Naive thymus-derived CD8-positive, alpha-beta T cell (primary cell): ENCODE measurements around the gene FGF22. TPM values are rescaled to one million over a fixed set of nuclear protein-coding genes. Genes with fewer than 3 reads are reported as not detected.
"Not testable (repeated sequence)": the region's sequence is repeated elsewhere in the genome, so short reads cannot be mapped to it uniquely, and the experiment has no call there.

Experiments used
- ATAC-seq, 2 donors: fragments of 150-1000 bp; cut with Tn5 transposase in 1 of 2; sonication (Bioruptor Pico), chemical (Tn5 transposase) in 1 of 2; 1 replicate in 1 of 2; 2 replicates in 1 of 2; pipeline ENCODE4 v1.10.0; 2021; ENCODE audit warnings: mild to moderate bottlenecking in 2 of 2, moderate library complexity in 2 of 2
- POLR2A ChIA-PET: fragments of 350-600 bp; sonication (Branson Sonifier 250); formaldehyde crosslinking; loops from one replicate; lab custom pipeline; 2021; ENCODE audit warnings: antibody characterized with exemption; lab: Charles Lee
- DNase-seq, 10 donors: peaks; one replicate each; pipeline versions ENCODE4 v3.0.0 to v3.0.0-alpha.2; 2020 to 2022
- H3K27ac Mint-ChIP-seq, 10 donors: one replicate each; pipeline ENCODE4 v1.8.0; 2020 to 2022; ENCODE audit warnings: mild to moderate bottlenecking in 10 of 10, mixed read lengths in 10 of 10, moderate library complexity in 4 of 10, inconsistent platforms in 1 of 10
- H3K27me3 Mint-ChIP-seq, 5 donors: one replicate each; pipeline ENCODE4 v1.8.0; 2021 to 2022; ENCODE audit warnings: mixed read lengths in 5 of 5
- H3K36me3 Mint-ChIP-seq, 3 donors: one replicate each; pipeline ENCODE4 v1.8.0; 2020 to 2022; ENCODE audit warnings: mixed read lengths in 3 of 3, mild to moderate bottlenecking in 2 of 3, inconsistent platforms in 1 of 3
- H3K4me1 Mint-ChIP-seq, 4 donors: one replicate each; pipeline ENCODE4 v1.8.0; 2021 to 2022; ENCODE audit warnings: mixed read lengths in 4 of 4
- H3K4me3 Mint-ChIP-seq, 10 donors: one replicate each; pipeline ENCODE4 v1.8.0; 2020 to 2022; ENCODE audit warnings: mild to moderate bottlenecking in 10 of 10, mixed read lengths in 10 of 10, moderate library complexity in 6 of 10, inconsistent platforms in 1 of 10
- H3K9me3 Mint-ChIP-seq, 9 donors: one replicate each; pipeline ENCODE4 v1.8.0; 2020 to 2022; ENCODE audit warnings: mixed read lengths in 9 of 9, mild to moderate bottlenecking in 3 of 9, inconsistent platforms in 1 of 9, moderate library complexity in 1 of 9
- polyA plus RNA-seq, 3 donors: library from polyadenylated mRNA; unstranded; fragments of 300-500 nt; fragmentation: Illumina TruSeq; gene quantifications; one replicate each; pipeline ENCODE4 v1.2.3, GENCODE V29; 2021
- total RNA-seq, 8 experiments: library from RNA in 2 of 8; stranded (reverse) in 2 of 8; gene quantifications; one replicate each; pipeline ENCODE4 v1.2.3 and lab custom pipeline; 2021 to 2026

The FGF22 gene
- total and polyA plus RNA-seq, 5 experiments from 2014 or later = 2.4 to 2.6 TPM; not detected in 3

DNA sequence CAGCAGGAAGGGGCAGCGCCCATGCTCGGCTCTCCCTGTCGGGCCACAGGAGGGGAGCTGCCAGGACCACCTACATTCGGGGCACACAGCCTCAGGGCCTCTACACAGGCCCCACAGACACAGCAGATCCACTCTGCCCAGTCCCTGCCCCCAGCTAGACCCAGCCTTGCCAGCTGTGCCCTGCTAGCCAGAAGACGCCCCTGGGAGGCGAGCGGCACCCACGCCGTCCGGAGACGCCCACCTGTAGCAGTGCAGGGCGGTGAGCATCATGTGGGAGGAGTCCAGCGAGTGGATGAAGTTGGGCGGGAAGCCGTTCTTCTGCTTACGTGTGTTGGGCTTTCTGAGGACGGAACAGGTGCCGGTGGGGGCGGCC, 21.4 kb upstream of the FGF22 start:
- Mint-ChIP-seq H3K36me3 (peaks cover 0 to 27% (median 7%) of the 10 kb centered on the region in 3 donors), H3K27ac (no peak overlapping the region)

DNA sequence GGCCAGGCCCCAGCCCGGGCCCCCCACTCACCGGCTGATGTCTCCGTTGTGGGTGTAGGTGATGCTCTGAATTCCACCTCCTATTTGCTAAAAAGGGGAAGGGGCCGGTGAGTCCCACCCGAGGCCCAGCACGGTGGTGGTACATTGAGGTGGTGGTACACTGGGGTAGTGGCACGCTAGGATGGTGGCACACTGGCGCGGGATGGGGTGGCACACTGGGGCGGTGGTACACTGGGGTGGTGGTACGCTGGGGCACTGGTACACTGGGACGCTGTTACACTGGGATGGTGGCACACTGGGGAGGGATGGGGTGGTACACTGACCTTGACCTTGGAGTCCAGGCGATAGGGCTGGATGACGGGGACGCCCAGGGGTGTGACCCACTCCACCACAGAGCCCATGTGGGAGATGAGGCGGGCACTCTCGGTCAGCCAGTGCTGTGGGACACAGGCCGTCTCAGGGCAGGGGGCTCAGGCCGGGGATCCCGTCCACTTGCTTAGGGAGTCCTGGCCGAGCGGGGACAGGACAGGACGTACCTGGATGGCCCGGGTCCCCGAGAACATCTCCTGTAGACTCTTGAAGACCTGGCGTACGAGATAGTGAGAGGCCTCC, 20.9 kb upstream of the FGF22 start:
- no peak overlapping the region for H3K4me3 Mint-ChIP-seq
- ATAC-seq = no peak
- H3K9me3 Mint-ChIP-seq = no peaks in the 10 kb centered on the region
- H3K27ac Mint-ChIP-seq = no peak overlapping the region
- no peak for DNase-seq
- H3K27me3 Mint-ChIP-seq = peaks cover 0 to 3% (median 0%) of the 10 kb centered on the region in 5 donors
- peaks cover 3 to 8% (median 5%) of the 10 kb centered on the region in 4 donors for H3K4me1 Mint-ChIP-seq
- H3K36me3 Mint-ChIP-seq = peaks cover 0 to 28% (median 7%) of the 10 kb centered on the region in 3 donors
- POLR2A ChIA-PET = no interaction called here

More for the DNA sequence above, 21.4 kb upstream of the FGF22 start:
- H3K9me3 Mint-ChIP-seq = no peaks in the 10 kb centered on the region
- POLR2A ChIA-PET = no interaction called here
- peaks cover 3 to 8% (median 5%) of the 10 kb centered on the region in 4 donors for H3K4me1 Mint-ChIP-seq
- no peak for DNase-seq
- H3K27me3 Mint-ChIP-seq = peaks cover 0 to 3% (median 0%) of the 10 kb centered on the region in 5 donors
- ATAC-seq = no peak
- H3K4me3 Mint-ChIP-seq = no peak overlapping the region

DNA sequence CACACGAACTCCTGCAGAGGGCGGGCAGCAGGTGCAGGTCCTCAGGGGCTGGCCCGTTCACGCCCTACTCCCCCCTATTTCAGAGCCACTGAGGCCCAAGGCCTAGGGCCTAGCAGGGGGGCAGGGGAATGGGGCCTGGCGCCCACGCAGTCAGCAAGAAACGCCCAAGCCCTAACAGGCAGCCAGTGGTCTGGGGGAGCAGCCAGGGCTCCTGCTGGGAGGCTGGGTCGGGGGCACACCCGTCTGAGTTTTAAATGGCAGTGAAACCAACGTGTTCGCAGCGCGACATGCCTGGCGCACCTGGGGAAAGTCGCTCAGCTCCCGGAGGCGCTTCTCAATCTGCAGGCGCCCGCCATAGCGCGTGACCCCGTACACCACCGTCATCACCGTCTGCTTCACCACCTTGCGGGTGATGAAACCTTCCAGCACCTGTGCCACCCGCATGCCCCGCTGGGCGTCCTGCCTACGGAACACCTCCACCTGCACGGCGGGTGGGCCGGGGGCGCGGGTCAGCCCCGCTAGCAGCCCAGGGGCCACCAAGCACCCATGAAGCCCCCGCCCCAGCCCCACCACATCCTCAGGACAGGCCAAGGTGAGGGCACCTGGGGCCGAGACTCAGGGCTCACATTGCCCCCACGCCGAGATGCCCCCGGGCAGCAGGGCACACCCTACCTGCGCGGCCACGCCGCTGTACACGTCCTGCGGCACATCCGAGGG, 20.2 kb upstream of the FGF22 start:
- no peak overlapping the region for H3K27ac Mint-ChIP-seq
- H3K4me3 Mint-ChIP-seq = no peak overlapping the region
- no peak for ATAC-seq
- peaks cover 3 to 4% (median 3%) of the 10 kb centered on the region in 4 donors for H3K4me1 Mint-ChIP-seq
- POLR2A ChIA-PET = no interaction called here
- no peaks in the 10 kb centered on the region for H3K9me3 Mint-ChIP-seq
- H3K36me3 Mint-ChIP-seq = peaks cover 0 to 28% (median 7%) of the 10 kb centered on the region in 3 donors
- peaks cover 0 to 3% (median 0%) of the 10 kb centered on the region in 5 donors for H3K27me3 Mint-ChIP-seq
- no peak for DNase-seq

DNA sequence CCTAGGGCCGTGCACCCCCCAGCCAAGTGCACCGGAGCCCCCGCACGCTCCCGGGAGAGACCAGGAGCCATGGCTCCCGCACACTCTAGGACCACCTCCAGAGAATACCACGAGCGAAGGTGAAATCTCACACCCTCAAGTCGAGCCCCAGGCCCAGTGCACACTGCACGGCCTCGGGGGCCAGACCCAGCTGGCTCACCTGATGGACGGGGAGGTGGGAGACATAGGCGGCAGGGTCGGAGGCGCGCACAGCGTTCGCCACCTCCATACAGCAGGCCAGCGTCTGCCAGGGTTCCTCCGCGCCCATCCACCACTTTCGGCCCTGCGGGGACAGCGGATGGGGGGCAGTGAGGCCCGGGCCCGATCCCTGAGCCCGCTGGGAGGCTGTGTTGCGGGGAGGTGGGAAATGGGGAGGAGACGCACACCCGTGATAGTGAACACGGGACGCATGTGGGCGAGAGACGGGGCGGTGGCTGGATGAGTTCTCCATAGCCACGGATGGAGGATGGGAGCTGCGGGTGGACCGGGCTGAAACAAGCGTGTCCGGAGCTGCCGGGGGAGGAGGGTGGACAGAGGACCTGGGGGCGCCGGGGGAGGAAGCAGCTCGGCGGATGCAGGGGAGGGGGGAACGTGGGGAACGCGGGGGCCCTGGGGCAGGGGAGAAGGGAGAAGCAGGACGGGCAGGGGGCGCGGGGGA, 19.4 kb upstream of the FGF22 start:
- ATAC-seq (no peak), DNase-seq (no peak)
- Mint-ChIP-seq H3K4me1 (peaks cover 0 to 4% (median 3%) of the 10 kb centered on the region in 4 donors), H3K4me3 (no peak overlapping the region), H3K9me3 (no peaks in the 10 kb centered on the region), H3K36me3 (peaks cover 0 to 26% (median 7%) of the 10 kb centered on the region in 3 donors), H3K27ac (no peak overlapping the region), H3K27me3 (peaks cover 0 to 3% (median 0%) of the 10 kb centered on the region in 5 donors)
- POLR2A ChIA-PET = no interaction called here

DNA sequence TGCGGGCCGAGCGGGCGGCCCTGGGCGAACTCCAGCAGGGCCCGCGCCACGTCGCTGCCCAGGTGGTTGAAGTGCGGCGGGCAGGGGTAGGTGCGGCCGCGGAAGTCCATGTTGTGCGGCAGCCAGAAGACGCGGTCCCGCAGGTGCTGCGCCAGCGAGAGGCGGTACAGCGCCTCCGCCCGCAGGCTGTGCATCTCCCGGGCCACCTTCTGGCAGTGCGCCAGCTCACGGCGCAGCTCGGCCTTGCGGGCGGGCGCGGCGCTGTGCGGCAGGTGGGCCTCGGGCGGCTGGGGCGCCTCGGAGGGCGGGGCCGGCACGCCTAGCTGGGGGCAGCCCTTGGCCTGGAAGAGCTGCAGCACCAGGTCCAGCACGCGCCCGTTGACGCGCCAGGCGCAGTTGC, 18.5 kb upstream of the FGF22 start:
- H3K4me3 Mint-ChIP-seq, H3K9me3 Mint-ChIP-seq, H3K4me1 Mint-ChIP-seq, ATAC-seq, DNase-seq, H3K27ac Mint-ChIP-seq, H3K27me3 Mint-ChIP-seq, POLR2A ChIA-PET: not testable (repeated sequence)
- peaks cover 0 to 31% (median 8%) of the 10 kb centered on the region in 3 donors for H3K36me3 Mint-ChIP-seq

DNA sequence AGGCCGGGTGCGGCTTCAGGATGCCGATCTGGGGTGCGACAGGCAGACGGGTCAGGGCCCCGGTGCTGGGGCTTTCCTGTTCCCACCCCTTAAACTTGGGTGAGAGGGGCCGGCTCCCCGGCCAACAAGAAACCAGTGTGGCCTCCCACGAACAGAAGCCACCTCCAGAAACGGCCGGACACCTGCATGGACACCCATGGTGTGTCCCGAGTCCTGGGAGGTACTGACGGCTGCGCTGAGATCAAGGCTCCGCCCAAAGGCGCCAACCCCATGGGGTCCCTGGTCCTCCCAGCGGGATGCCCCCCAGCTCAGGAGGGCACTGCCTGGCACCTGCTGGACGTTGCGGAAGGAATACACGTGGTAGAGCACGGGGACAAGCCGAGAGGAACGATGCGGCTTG, 17.9 kb upstream of the FGF22 start:
- DNase-seq = no peak
- Mint-ChIP-seq H3K4me3 (no peak overlapping the region), H3K9me3 (no peaks in the 10 kb centered on the region), H3K27me3 (no peaks in the 10 kb centered on the region), H3K4me1 (peaks cover 0 to 3% (median 2%) of the 10 kb centered on the region in 4 donors), H3K36me3 (peaks cover 0 to 32% (median 8%) of the 10 kb centered on the region in 3 donors), H3K27ac (no peak overlapping the region)
- POLR2A ChIA-PET = interaction anchor here (1.3 kb wide), 1 partner anchor 38 kb away, joined by 4 read pairs; no protein-coding TSS in a partner anchor
- no peak for ATAC-seq

DNA sequence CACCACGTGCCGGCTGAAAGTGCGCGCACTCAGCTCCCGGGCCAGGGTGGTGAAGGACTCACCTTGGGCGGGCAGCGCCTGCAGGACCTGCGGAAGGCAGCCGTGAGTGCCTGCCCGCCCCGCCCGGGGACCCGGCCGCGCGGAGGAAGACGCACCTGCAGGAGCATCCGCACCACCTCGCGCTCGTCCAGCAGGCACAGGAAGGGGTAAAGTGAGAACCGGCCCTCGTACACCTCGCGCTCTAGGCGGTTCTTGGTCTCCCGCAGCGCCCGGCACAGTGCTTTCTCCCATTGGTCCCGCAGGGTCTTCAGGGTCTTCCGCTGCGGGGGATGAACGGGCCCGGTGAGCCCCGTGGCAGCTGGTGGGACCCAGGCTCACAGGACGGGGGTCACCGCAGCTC, 17.0 kb upstream of the FGF22 start:
- peaks cover 0 to 31% (median 9%) of the 10 kb centered on the region in 3 donors for H3K36me3 Mint-ChIP-seq
- peaks cover 0 to 4% (median 3%) of the 10 kb centered on the region in 4 donors for H3K4me1 Mint-ChIP-seq
- ATAC-seq = no peak
- POLR2A ChIA-PET = interaction anchor here (1.3 kb wide), 1 partner anchor 38 kb away, joined by 4 read pairs; no protein-coding TSS in a partner anchor
- H3K27me3 Mint-ChIP-seq = no peaks in the 10 kb centered on the region
- H3K9me3 Mint-ChIP-seq = no peaks in the 10 kb centered on the region
- DNase-seq = no peak
- no peak overlapping the region for H3K27ac Mint-ChIP-seq
- no peak overlapping the region for H3K4me3 Mint-ChIP-seq

DNA sequence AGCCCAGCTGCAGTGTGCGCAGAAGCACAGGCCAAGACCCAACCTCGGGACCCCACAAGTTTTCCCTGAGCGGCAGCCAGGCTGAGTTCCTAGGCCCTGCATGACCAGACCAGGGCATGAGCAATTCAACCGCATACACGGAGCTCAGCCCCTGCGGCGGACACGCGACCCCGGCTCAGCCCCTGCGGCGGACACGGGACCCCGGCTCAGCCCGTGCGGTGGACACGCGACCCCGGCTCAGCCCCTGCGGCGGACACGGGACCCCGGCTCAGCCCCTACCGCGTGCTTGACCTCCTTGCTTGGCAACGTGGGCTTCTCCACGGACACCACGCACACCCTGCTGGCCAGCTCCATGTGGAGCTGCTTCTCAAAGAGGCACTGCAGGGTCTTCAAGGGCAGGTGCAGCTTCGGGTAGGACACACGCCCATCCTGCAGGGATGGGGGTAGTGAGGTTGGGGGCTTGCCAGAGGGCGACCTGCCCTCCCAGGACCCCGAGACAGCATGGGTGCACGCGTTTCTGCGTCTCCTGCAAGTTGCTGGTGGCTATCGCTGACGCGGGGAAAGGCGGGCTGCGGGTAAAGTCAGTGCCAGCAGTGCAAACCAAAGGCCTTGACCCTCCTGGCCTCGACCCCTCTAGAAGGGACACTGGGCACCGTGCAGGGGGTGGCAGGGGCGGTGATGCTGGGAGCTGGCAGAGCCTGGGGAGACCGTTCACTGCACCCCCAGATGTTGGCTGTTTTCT, 16.3 kb upstream of the FGF22 start:
- POLR2A ChIA-PET = interaction anchor here (0.5 kb wide), 1 partner anchor 814 kb away, joined by 5 read pairs; no protein-coding TSS in a partner anchor
- Mint-ChIP-seq H3K27me3 (no peaks in the 10 kb centered on the region), H3K27ac (peak overlapping the region in 1 of 10 donors; percentile 29), H3K36me3 (peaks cover 0 to 30% (median 12%) of the 10 kb centered on the region in 3 donors), H3K9me3 (no peaks in the 10 kb centered on the region), H3K4me3 (no peak overlapping the region), H3K4me1 (peaks cover 0 to 4% (median 3%) of the 10 kb centered on the region in 4 donors)
- ATAC-seq = no peak
- no peak for DNase-seq

DNA sequence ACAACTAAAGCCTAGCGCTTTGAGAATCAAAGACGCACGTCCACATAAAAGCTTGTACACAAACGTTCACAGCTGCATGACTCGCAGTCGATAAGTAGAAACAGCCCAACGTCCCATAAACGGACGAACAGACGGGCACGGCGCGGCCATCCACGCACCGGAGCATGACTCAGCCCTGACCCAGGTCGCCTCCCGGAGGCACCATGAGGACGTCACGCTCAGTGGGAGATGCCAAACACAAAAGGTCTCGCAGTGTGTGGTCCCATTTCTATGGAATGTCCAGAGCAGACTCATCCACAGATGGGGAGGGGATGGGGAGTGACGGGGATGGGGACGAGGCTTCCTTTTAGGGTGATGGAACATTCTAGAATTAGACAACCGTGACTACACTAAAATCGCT, 15.7 kb upstream of the FGF22 start:
- H3K4me3 Mint-ChIP-seq = no peak overlapping the region
- H3K9me3 Mint-ChIP-seq = no peaks in the 10 kb centered on the region
- no peaks in the 10 kb centered on the region for H3K27me3 Mint-ChIP-seq
- no peak for ATAC-seq
- POLR2A ChIA-PET = interaction anchor here (1.9 kb wide), 1 partner anchor 13 kb away, joined by 6 read pairs; no protein-coding TSS in a partner anchor
- H3K4me1 Mint-ChIP-seq = peaks cover 3 to 7% (median 5%) of the 10 kb centered on the region in 4 donors
- H3K27ac Mint-ChIP-seq = no peak overlapping the region
- DNase-seq = no peak
- H3K36me3 Mint-ChIP-seq = peaks cover 0 to 30% (median 7%) of the 10 kb centered on the region in 3 donors

DNA sequence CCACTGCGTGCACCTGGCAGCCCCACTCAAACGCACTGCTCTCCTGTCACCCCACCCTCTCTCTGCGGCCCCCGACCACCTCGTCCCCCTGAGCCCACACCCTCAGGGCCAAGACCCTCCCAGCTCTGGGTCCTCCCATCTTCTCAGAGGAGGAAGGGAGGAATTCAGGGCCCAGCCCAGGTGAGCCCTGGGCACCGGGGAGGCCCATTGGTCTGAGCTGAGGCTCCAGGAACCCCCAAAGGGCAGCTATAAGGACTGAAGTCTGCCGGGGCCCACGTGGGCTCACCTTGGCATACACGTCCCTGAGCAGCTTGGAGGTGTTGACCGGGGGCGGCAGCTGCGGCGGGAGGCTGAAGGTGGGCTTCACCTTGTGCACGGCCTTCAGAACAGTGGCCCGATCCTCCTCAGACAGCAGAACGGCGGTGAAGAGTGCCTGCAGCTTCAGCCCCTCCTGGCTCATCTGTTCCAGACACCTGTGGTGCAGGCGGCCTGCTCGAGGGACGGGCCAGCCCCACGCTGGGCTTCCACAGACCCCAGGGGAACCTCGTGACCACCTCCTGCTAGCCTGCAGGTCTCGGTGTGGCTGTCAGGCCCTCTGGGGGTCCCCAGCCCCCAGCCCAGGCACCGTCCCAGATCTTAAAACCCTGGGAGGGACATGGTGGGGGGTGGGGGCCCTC, 15.1 kb upstream of the FGF22 start:
- ATAC-seq (no peak), DNase-seq (no peak)
- POLR2A ChIA-PET = interaction anchor here (1.0 to 1.9 kb wide), 2 partner anchors 9 to 14 kb away, joined by 6 to 11 read pairs; partner anchors contain the start of gene POLRMT
- H3K36me3 Mint-ChIP-seq = peaks cover 0 to 33% (median 7%) of the 10 kb centered on the region in 3 donors
- no peak overlapping the region for H3K27ac Mint-ChIP-seq
- H3K9me3 Mint-ChIP-seq = no peaks in the 10 kb centered on the region
- no peaks in the 10 kb centered on the region for H3K27me3 Mint-ChIP-seq
- no peak overlapping the region for H3K4me3 Mint-ChIP-seq
- H3K4me1 Mint-ChIP-seq = peaks cover 5 to 9% (median 6%) of the 10 kb centered on the region in 4 donors

DNA sequence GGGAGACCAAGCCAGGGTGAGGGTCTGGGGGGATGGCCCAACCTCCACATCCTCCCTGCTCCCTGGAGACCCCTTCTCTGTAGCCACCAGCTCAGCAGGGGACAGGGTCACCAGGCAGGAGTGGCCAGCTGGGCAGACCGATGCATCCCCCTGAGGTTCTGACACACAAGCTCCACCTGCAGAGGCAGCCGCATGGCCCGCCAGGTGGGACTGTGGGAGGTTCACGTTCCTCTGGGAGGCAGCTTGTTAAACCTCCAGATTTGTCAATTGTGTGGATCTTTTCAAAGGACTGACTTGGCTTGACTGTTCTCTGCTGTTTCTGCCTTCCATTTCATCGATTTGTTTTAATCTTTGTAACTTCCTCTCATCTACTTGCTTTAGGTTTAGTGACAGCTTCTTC, 14.4 kb upstream of the FGF22 start:
- H3K4me3 Mint-ChIP-seq = no peak overlapping the region
- no peaks in the 10 kb centered on the region for H3K27me3 Mint-ChIP-seq
- DNase-seq = no peak
- no peak for ATAC-seq
- peaks cover 0 to 33% (median 7%) of the 10 kb centered on the region in 3 donors for H3K36me3 Mint-ChIP-seq
- POLR2A ChIA-PET = interaction anchor here (1.0 to 1.9 kb wide), 2 partner anchors 8 to 14 kb away, joined by 6 to 11 read pairs; partner anchors contain the start of gene POLRMT
- H3K9me3 Mint-ChIP-seq = no peaks in the 10 kb centered on the region
- no peak overlapping the region for H3K27ac Mint-ChIP-seq
- H3K4me1 Mint-ChIP-seq = peaks cover 7 to 14% (median 8%) of the 10 kb centered on the region in 4 donors
